GM21515 (cell line): ENCODE measurements around the gene CLASP1.
"Not testable (repeated sequence)": the region's sequence is repeated elsewhere in the genome, so short reads cannot be mapped to it uniquely, and the experiment has no call there.

Experiments
- ATAC-seq: cut with Tn5 transposase; IDR thresholded peaks from one replicate; pipeline ENCODE4 v1.9.1; 2021; ENCODE audit not compliant: unreplicated experiment

The CLASP1 gene

DNA sequence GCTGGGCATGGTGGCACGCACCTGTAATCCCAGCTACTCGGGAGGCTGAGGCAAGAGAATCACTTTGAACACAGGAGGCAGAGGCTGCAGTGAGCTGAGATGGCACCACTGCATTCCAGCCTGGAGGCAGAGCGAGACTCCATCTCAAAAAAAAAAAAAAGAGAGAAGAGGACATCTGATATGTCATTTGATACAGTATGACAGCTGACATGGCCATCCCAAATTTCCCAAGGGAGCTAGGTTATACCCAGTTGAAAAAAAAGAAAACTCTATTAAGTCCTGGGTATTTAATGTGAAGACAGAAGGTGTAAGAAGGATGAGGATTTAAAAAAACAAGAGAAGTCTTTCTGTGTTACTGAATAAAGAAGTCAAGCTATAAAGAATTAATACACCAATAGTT is 23.3 kb downstream of the CLASP1 start:
- no peak for ATAC-seq

DNA sequence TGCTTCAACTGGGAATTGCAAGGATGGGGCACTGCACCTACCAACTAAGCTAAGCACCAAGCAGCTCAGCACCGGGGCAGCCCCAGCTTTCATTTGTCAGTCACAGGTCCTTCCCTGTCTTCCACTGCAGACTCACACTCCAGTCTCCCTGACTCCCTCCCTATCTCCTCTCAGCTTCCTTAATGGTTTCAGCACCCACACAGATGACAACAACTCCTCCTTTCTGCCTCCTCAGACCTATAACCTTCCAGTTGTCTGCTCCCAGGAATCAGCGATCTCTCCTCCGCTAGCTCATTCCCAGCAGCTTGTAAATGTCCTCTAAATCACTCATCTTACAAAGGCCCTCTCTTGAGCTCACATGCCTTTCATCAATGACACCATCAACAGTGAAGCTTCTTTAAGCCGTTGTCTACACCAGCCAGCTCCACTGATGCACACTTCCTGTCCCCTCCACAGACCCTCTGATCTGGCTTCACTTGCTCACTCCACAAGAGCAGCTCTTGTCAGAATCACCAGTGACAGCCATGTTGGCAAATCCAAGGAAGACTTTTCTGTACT is 32.1 kb downstream of the CLASP1 start:
- no peak for ATAC-seq

DNA sequence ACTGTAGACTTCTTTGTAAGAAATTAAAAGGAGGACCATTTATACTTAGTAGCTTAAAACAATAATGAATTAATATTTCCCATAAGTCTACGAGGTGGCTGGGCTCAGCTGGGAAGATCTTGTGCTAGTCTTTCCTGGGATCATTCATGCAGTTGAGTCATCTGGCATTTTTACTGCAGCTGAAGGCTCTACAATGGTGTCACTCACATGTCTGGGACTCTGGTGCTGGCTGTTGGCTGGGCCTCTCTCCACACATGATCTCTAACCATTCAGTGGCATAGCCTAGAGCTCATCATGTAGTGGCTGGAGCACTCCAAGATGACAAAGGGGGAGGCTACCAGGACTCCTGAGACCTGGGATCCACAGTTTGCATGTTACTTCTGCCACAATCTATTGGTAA is 35.5 kb downstream of the CLASP1 start:
- no peak for ATAC-seq

DNA sequence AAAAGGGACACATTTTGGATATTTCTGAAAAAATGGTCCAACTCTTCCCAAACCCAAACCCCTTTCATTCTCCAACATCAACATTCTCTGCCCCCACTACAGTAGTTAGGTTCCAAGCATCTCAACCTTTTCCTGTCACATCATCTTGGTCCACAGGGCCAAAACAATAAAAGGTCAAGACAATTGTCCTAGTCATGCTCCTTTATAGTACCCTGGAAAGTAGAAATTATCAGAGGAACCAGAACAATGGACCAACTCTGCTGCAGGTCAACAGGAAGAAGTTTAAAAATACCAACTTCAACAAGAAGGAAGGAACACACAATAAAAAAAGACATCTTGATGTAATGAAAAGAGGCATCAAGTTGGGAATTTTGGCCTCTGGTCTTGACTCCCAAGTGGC is 36.1 kb downstream of the CLASP1 start:
- no peak for ATAC-seq

DNA sequence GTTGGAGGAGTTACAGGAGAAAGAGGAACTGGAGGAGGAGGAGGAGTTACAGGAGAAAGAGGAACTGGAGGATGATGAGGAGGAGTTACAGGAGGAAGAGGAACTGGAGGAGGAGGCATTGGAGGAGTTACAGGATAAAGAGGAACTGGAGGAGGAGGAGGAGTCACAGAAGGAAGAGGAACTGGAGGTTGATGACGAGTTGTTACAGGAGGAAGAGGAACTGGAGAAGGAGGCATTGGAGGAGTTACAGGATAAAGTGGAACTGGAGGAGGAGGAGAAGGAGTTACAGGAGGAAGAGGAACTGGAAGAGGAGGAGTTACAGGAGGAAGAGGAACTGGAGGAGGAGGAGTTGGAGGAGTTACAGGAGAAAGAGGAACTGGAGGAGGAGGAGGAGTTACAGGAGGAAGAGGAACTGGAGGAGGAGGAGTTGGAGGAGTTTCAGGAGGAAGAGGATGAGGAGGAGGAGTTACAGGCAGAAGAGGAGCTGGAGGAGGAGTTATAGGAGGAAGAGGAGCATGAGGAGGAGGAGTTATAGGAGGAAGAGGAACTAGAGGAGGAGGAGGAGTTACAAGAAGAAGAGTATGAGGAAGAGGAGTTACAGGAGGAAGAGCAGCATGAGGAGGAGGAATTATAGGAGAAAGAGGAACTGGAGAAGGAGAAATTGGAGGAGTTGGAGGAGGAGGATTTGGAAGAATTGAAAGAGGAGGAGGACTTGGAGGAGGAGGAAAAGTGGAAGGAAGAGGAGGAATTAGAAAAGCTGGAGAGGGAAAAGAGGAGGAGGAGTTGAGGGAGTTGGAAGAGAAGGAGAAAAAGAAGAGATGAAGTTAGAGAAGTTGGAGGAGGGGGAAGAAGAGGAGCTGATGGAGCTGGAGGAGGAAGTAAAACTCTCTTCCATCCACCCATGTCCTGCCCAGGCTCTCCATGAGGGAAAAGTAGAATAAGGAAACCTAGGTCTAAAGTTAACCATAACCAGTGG is 37.2 kb downstream of the CLASP1 start:
- no peak for ATAC-seq

DNA sequence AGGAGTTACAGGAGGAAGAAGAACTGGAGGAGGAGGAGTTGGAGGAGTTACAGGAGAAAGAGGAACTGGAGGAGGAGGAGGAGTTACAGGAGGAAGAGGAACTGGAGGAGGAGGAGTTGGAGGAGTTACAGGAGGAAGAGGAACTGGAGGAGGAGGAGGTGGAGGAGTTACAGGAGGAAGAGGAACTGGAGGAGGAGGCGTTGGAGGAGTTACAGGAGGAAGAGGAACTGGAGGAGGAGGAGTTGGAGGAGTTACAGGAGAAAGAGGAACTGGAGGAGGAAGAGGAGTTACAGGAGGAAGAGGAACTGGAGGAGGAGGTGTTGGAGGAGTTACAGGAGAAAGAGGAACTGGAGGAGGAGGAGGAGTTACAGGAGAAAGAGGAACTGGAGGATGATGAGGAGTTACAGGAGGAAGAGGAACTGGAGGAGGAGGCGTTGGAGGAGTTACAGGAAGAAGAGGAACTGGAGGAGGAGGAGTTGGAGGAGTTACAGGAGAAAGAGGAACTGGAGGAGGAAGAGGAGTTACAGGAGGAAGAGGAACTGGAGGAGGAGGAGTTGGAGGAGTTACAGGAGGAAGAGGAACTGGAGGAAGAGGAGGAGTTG is 38.1 kb downstream of the CLASP1 start:
- not testable (repeated sequence) for ATAC-seq

DNA sequence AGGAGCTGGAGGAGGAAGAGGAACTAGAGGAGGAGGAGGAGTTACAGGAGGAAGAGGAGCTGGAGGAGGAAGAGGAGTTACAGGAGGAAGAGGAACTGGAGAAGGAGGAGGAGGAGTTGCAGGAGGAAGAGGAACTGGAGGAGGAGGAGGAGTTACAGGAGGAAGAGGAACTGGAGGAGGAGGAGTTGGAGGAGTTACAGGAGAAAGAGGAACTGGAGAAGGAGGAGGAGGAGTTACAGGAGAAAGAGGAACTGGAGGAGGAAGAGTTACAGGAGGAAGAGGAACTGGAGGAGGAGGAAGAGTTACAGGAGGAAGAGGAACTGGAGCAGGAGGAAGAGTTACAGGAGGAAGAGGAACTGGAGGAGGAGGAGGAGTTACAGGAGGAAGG is 38.8 kb downstream of the CLASP1 start:
- ATAC-seq: not testable (repeated sequence)

DNA sequence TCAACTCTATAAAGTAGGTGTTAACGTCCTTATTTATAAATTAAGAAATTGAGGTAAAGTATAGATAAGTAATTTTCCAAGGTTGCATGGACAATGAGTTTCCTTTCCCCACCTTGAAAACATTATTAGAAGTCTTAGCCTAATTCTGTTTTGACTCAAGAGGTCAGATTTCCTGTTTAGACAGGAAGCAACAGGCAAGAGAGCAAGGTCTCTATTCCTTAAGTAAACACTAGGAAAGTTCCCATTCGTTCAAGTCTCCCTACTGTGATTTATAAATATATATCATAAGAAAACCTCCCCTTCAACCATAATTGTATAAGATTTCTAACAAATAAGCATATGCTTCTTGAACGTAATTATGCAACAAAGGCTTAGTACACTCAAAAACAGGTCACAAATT is 40.3 kb downstream of the CLASP1 start:
- no peak for ATAC-seq

DNA sequence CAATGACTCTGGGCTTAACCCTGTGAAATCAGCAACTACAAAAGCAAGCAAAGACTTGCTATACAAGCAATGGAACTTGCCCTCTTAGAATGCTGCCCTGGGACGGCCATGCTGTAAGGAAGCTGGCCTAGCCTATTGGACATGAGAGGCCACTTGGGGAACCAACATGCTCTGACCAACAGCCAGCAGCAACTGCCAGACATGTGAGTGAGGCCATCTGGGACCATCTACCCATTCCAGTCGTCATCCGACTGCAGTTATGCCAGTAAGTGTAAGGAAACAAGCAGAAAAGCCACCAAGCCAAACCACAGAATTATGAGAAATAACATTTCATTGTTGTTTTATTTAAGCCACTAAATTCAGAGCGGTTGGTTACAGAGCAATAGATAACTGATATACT is 40.9 kb downstream of the CLASP1 start:
- no peak for ATAC-seq

DNA sequence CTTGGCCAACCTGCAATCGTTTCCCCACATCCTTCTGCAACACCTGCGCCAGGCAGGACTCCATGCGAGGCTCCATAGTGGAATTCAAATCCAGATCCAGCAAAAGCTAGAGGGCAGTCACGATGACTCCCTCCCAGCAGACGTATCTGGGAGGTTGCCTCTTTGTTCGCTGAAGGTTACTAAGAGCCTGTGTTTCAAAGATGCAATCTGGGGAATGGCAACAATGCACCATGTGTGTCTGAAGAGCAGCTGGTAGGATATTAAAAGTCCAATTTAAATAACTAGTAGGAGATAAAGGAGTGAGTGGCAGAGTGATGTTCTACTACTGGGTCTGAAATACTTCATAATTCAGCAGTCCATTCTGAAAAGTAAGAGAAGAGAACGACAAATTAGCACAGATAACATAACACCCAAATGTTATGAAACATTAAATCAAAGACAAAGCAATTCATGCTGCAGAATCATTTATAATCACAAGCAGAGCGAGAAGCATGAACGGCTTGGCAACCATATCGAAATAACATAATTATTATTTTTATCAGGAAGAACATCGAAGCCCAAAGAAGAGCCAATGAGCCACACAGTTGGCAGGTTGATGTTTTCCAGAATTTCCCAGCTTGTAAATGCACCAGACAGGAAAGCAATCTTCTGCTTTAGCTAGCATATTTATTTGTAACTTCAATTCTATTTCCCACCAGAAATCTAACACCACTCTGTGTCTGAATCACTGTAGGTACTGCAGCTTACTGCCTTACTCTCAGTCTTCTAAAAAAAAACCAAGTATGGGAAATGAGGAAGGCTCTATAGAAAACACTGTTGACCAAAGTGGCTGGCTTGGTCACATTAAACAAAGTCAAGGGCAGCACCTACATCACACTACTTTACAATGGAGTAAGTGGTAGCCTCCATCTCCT is 43.2 kb downstream of the CLASP1 start:
- ATAC-seq: no peak

DNA sequence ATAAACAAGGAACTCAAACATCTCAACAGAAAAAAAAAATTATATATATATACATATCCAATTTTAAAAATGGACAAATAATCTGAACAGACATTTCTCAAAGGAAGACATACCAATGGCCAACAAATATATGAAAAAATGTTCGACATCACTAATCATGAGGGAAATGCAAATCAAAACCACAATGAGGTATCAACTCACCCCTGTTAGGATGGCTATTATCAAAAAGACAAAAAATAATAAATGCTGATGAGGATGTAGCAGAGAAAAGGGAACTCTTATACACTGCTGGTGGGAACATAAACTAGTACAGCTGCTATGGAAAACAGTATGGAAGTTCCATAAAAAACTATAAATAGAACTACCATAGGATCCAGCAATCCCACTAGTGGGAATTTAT is 46.1 kb downstream of the CLASP1 start:
- no peak for ATAC-seq

DNA sequence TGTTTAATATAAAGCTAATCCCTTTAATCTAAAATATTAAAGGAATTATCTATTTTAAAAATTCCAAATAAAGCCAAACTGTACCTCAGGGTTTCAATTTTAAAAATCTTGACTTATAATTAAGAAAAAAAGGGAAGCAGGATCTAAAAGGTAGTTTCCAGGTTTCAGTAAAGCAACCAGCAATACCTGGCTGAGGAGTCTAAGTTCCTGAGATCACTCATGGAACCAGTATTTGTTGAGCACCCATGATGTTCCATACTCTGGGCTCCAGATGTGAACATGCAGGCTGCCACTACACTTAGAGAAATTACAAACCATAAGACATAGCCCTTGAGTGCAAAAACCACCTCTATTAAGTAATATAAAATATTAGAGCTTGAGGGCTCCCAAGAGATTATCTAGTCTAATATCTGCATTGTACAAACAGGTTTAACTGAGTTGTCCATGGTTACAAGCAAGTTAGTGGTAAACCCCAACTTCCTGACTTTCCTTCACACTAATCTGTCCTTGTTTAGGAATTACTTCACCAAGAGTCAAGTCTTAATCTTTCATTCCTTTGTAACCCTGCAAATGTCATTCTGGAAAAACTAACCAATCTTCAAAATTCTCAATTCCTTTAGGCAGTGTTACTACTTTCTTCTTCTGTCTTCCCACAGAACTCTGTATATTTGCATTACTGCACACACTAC is 49.2 kb downstream of the CLASP1 start:
- no peak for ATAC-seq

DNA sequence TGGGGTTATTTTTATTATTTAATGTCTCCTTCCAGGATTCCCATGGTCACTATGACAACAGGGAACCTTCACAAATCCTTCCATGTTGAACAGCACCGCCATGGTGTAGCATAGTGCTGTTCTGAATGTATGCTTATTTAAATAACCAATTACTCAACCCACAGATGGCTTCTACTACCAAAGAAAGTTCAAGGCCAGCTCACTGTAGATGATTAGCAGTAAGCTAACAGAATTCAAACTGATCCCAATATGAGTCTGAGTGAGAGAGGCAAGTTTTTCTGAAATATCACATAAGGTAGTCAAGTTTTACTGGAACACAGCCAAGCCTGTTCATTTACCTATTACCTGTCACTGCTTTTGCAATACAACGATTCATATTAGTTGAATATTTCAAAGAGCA is 51.2 kb downstream of the CLASP1 start:
- no peak for ATAC-seq

DNA sequence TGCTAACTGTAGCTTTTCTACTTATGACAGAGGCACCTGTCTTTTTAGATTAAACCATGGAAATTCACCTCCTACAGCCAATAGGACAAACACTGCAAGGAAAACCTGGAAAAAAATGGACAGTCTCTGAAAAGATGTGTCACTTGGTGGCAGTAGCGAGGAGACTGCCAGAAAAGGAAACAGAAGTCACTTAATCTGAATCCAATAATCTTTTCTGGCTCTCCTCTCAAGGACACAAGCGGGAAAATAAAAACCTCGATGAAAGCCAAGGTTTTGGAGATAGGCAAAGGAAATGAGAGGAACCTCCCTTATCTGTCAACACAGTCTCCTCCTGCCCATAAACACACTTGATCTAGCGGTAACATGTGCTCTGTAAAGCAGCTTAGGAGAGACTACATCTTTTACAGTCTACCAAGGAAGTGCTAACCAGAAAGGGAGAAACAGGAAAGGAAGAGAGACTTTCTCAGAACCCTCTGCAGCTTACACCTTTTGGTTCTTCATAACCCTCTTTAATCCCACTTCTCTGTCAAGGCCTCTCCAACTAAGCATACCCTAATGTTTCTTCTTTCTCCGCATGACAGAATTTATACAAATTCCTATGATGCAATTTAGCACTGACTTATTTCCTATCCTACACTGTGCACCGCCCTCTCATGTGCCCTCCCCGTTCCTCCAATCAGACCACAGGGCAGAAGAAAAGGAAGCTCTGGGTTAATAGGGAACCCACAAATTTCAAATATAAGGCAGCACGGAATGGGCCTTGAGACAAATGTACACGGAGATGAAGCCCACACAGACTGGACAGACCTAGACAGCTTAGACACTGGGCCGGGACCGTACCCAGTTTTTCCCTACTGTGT is 52.8 kb downstream of the CLASP1 start:
- ATAC-seq: peak; percentile 46

DNA sequence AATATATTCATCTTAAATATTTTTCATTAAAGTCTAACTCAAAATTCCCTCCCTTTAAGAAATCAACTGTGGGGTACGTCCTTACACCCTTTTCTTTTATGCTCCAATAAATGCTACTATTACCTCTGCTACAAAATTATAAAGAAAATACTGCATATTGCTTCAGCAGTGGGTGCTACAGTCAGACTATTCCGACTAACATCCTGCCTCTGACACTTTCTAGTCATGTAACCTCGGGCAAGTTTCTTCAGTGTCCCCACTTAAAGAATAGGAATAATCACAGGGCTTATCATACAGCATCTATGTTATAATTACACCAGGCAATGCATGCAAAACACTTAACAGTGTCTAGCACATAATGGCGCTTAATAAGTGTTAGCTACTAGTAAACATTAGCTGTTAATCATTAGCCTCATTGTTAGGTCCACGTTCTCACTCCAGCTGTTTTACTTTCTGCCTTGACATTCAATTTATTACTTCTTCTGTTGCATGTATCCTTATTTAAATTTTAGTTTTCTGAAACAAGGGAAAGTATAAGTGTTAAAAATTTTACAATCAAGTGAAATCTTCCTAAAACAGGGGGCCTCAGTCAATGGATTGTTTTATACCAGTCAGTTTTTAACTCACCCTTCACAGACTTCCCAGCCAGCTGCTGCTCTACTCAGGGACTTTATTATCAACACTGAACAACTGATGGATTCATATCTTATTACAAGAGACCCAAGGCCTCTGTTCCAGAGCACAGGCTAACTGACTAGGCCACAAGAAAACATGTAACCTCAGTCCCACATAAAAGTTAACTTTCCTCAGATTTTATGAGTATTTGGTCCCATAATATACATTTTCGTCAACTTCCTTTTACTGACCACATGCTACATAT is 54.0 kb downstream of the CLASP1 start:
- no peak for ATAC-seq

DNA sequence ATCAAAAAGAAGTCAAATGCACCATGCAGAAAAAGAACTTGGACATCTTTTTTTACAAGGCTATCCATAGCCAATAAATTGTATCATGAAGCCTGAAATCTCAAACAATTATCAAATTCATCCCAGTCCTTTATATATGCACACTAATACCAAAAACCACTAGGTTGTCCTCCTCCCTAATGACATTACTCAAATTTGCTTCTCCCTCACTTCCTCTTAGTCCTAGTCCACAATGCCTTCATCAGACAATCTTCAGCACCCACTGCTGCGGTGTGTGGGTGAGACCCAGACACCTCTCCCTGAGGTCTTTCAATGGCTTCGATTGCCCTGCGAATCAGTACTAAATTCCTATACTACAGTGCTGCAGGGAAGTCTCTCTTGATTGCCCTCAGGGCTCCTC is 58.1 kb downstream of the CLASP1 start:
- no peak for ATAC-seq

DNA sequence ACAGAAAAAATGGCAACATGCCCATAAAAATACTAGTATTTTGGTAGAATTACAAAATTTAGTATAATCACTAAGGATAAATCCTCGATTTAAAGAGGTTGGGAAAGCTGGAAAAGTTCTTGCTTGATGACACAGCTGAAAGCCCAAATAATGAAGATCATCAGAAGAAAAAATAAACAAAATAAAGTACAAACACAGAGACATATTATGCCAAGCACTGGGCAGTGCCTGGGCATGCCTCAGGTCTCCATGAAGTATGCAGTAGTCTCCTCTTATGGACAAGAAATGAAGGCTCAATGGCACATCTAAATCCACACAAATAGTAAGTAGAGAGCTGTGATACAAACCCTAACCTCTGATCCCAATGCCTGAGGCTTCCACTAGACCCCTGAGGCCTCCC is 60.9 kb downstream of the CLASP1 start:
- ATAC-seq: no peak

DNA sequence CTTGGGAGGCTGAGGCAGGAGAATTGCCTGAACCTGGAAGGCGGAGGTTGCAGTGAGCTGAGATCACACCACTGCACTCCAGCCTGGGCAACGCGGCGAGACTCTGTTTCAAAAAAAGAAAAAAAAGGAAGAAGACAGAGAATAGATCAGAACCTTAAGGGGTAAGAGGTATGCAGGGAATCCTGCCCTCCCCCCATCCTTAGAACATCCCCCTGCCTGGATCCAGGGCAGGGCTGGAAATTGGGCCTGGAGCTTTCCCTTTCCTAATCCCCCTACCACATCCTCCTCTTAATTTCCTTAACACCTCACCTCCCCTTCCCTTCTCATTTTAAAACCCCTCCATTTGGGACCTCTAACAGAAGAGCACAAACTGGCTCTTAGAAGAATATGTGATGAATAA is 62.1 kb downstream of the CLASP1 start:
- ATAC-seq: no peak

DNA sequence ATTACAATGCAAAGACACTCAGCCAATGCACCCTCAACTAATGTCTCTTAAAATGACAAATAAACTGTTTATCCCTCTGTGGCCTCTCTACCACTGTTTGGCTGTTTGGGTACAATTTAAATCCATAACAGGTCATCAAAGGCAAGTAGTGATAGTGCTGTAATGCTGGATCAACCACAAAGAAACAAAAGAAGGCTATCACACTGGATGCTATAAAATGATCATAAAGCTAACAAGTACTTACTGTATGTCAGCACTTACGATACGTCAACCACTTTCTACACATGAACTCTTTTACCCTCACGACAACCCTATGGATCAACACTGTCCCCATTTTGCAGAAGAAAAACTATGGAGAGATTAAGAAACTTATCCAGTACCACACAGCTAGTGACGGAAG is 64.5 kb downstream of the CLASP1 start:
- no peak for ATAC-seq
